WTC11 (cell line): ENCODE measurements around the gene PRKACA. TPM values are rescaled to one million over a fixed set of nuclear protein-coding genes. Genes with fewer than 3 reads are reported as not detected.

Experiments used
- ATAC-seq: fragments of 200-7000 bp; cut with Tn5 transposase; 2 replicates; pipeline ENCODE4 v1.10.0; 2021; ENCODE audit warnings: mild to moderate bottlenecking, moderate library complexity
- CTCF ChIA-PET: fragments of 300-600 bp; sonication (Branson Sonifier 250); formaldehyde crosslinking; loops from one replicate; lab custom pipeline; 2021; ENCODE audit warnings: antibody characterized with exemption; lab: Charles Lee
- POLR2A ChIA-PET: fragments of 350-600 bp; sonication (Branson Sonifier 250); formaldehyde crosslinking; loops from one replicate; lab custom pipeline; 2021; ENCODE audit warnings: antibody characterized with exemption; lab: Charles Lee
- DNase-seq: peaks from one replicate; pipeline ENCODE4 v3.0.0; 2021; ENCODE audit warnings: low spot score
- H3K27ac Mint-ChIP-seq: 2 replicates; pipeline ENCODE4 v1.8.0; 2021; ENCODE audit warnings: mixed read lengths
- H3K27me3 Mint-ChIP-seq: 2 replicates; pipeline ENCODE4 v1.8.0; 2021; ENCODE audit warnings: low read depth, mild to moderate bottlenecking, moderate library complexity, mixed read lengths
- H3K36me3 Mint-ChIP-seq: 2 replicates; pipeline ENCODE4 v1.8.0; 2021; ENCODE audit warnings: mixed read lengths
- H3K4me1 Mint-ChIP-seq: 2 replicates; pipeline ENCODE4 v1.8.0; 2022; ENCODE audit warnings: mixed read lengths
- H3K4me3 Mint-ChIP-seq: 2 replicates; pipeline ENCODE4 v1.8.0; 2021; ENCODE audit warnings: mild to moderate bottlenecking, moderate library complexity, mixed read lengths
- H3K9me3 Mint-ChIP-seq: 2 replicates; pipeline ENCODE4 v1.8.0; 2021; ENCODE audit warnings: mixed read lengths
- CREB1 ChIP-seq: sonication (generic); formaldehyde crosslinking; IDR thresholded peaks from 2 replicates; pipeline ENCODE4 v1.8.0; 2023; ENCODE audit warnings: mild to moderate bottlenecking, missing genetic modification reagents
- CREM ChIP-seq: sonication (generic); formaldehyde crosslinking; IDR thresholded peaks from 2 replicates; pipeline ENCODE4 v1.8.1; 2022; ENCODE audit warnings: mild to moderate bottlenecking, missing genetic modification reagents, moderate library complexity
- EMX1 ChIP-seq: fragments of 250-450 bp; sonication (Bioruptor Pico); IDR thresholded peaks from 2 replicates; pipeline ENCODE4 v1.8.0; 2021; ENCODE audit warnings: mild to moderate bottlenecking
- FOXP1 ChIP-seq: sonication (generic); formaldehyde crosslinking; IDR thresholded peaks from 2 replicates; pipeline ENCODE4 v1.8.0; 2022; ENCODE audit warnings: missing genetic modification reagents, mild to moderate bottlenecking, moderate library complexity, borderline replicate concordance
- GABPB1 ChIP-seq: sonication (generic); formaldehyde crosslinking; IDR thresholded peaks from 2 replicates; pipeline ENCODE4 v1.8.1; 2023; ENCODE audit warnings: mild to moderate bottlenecking, missing genetic modification reagents
- MYBL2 ChIP-seq: sonication (generic); formaldehyde crosslinking; IDR thresholded peaks from 2 replicates; pipeline ENCODE4 v1.8.1; 2023; ENCODE audit warnings: mild to moderate bottlenecking, moderate library complexity, missing genetic modification reagents
- NFATC4 ChIP-seq: fragments of 250-450 bp; sonication (Bioruptor Pico); IDR thresholded peaks from 2 replicates; pipeline ENCODE4 v1.9.0; 2021; ENCODE audit warnings: mild to moderate bottlenecking
- OVOL2 ChIP-seq: fragments of 250-450 bp; sonication (Bioruptor Pico); IDR thresholded peaks from 2 replicates; pipeline ENCODE4 v1.9.0; 2021; ENCODE audit warnings: mild to moderate bottlenecking, borderline replicate concordance
- RORB ChIP-seq: fragments of 250-450 bp; sonication (Bioruptor Pico); IDR thresholded peaks from 2 replicates; pipeline ENCODE4 v1.9.0; 2021; ENCODE audit warnings: mild to moderate bottlenecking
- SMAD3 ChIP-seq: sonication (generic); formaldehyde crosslinking; IDR thresholded peaks from 2 replicates; pipeline ENCODE4 v1.8.0; 2022; ENCODE audit warnings: missing genetic modification reagents, mild to moderate bottlenecking, borderline replicate concordance
- SP1 ChIP-seq: sonication (generic); formaldehyde crosslinking; conservative IDR thresholded peaks from 2 replicates; pipeline ENCODE4 v1.8.1; 2022; ENCODE audit warnings: missing genetic modification reagents
- TEAD1 ChIP-seq: sonication (generic); formaldehyde crosslinking; IDR thresholded peaks from 2 replicates; pipeline ENCODE4 v1.8.0; 2022; ENCODE audit warnings: mild to moderate bottlenecking, missing genetic modification reagents
- ZNF138 ChIP-seq: sonication (generic); formaldehyde crosslinking; conservative IDR thresholded peaks from 2 replicates; pipeline ENCODE4 v1.8.1; 2022; ENCODE audit warnings: mild to moderate bottlenecking, moderate library complexity, missing genetic modification reagents
- ZNF263 ChIP-seq: sonication (generic); formaldehyde crosslinking; IDR thresholded peaks from 2 replicates; pipeline ENCODE4 v1.8.1; 2022; ENCODE audit warnings: low read depth, mild to moderate bottlenecking, moderate library complexity, missing genetic modification reagents
- ZNF317 ChIP-seq: sonication (generic); formaldehyde crosslinking; IDR thresholded peaks from 2 replicates; pipeline ENCODE4 v1.8.1; 2023; ENCODE audit warnings: low read depth, mild to moderate bottlenecking, moderate library complexity, missing genetic modification reagents, borderline replicate concordance
- ZNF671 ChIP-seq: fragments of 250-450 bp; sonication (Bioruptor Pico); IDR thresholded peaks from 2 replicates; pipeline ENCODE4 v1.8.0; 2021; ENCODE audit warnings: mild to moderate bottlenecking
- total RNA-seq: library from RNA; stranded (reverse); gene quantifications from 3 replicates; pipeline ENCODE4 v1.2.3, GENCODE V29; 2021
- TF ChIP-seq, protein P1 (sequence below): sonication (generic); formaldehyde crosslinking; IDR thresholded peaks from 2 replicates; pipeline ENCODE4 v1.8.1; 2023; ENCODE audit warnings: mild to moderate bottlenecking, missing genetic modification reagents, borderline replicate concordance
- TF ChIP-seq, protein P2 (sequence below): fragments of 250-450 bp; sonication (Bioruptor Pico); IDR thresholded peaks from 2 replicates; pipeline ENCODE4 v1.9.0; 2021; ENCODE audit warnings: moderate library complexity, mild to moderate bottlenecking, inconsistent platforms, borderline replicate concordance
- TF ChIP-seq, protein P3 (sequence below): sonication (generic); formaldehyde crosslinking; IDR thresholded peaks from 2 replicates; pipeline ENCODE4 v1.8.1; 2022; ENCODE audit warnings: low read depth, missing genetic modification reagents, borderline replicate concordance
- TF ChIP-seq, protein P4 (sequence below): sonication (generic); formaldehyde crosslinking; IDR thresholded peaks from 2 replicates; pipeline ENCODE4 v1.8.0; 2022; ENCODE audit warnings: mild to moderate bottlenecking, missing genetic modification reagents
- TF ChIP-seq, protein P5 (sequence below): fragments of 200-600 bp; IDR thresholded peaks from 2 replicates; pipeline ENCODE4 v1.8.0; 2022; ENCODE audit warnings: antibody characterized with exemption

The PRKACA gene
- total RNA-seq, 1 experiment from 2014 or later, result 37.8 TPM

DNA sequence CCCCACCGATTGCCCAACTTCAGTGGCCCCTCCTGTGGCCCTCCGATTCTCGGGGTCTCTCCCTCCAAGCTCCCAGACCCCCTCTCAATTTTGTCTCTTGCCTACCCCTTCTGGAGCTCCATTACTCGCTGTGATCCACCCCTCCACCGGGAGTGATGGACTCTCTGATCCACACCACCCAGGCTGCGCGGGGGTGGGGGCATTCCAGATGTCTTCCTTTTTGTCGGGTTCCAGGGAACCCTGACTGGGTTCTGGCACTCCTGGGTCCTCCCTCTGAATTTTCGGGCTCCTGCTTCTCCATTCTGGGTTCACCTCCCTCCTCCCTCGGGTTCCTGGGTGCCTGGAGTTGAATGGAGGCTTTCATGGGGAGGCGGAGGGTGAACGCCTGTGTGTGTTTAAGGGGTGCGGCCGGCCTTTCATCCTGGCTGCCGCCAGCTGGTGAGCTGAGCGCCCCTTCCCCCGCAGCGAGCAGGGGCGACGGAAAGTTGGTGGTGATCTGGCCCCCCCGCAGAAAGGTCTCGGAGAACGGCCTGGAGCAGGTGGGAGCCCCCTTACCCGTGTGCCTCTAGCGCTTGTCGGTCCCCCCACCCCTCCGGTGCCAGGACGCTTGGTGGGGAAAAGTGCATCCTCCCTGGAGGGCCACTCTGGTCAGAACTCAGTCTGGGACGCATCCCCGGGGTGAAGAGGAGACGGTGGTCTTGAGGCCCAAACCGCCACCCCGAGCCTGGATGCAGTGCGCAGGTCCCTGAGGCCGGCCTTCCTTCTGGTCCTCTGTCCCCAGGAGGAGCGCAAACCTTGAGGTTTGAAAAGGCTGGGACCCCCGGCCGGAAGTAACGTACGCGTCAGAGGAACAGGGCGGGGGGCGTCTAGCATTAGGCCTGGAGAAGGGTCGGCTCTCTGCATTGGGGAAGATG, 43.4 kb downstream of the PRKACA start:
- ATAC-seq (no peak), DNase-seq (no peak)
- POLR2A ChIA-PET, result interaction anchor here (0.7 kb wide), 1 partner anchor 139 kb away, joined by 3 read pairs; no protein-coding TSS in a partner anchor
- H3K9me3 Mint-ChIP-seq, result no peaks in the 10 kb centered on the region
- H3K27ac Mint-ChIP-seq, result no peak overlapping the region
- TF ChIP-seq ZNF263 (CRISPR knock-in tag) (no peak), ZNF138 (CRISPR knock-in tag) (no peak), TEAD1 (CRISPR knock-in tag) (no peak), MYBL2 (CRISPR knock-in tag) (no peak), SMAD3 (CRISPR knock-in tag) (no peak), FOXP1 (CRISPR knock-in tag) (no peak), OVOL2 (CRISPR knock-in tag) (no peak), GABPB1 (CRISPR knock-in tag) (no peak), CREB1 (CRISPR knock-in tag) (no peak), ZNF317 (CRISPR knock-in tag) (no peak), RORB (CRISPR knock-in tag) (no peak), ZNF671 (CRISPR knock-in tag) (no peak), NFATC4 (CRISPR knock-in tag) (no peak)
- TF ChIP-seq, protein P1, sequence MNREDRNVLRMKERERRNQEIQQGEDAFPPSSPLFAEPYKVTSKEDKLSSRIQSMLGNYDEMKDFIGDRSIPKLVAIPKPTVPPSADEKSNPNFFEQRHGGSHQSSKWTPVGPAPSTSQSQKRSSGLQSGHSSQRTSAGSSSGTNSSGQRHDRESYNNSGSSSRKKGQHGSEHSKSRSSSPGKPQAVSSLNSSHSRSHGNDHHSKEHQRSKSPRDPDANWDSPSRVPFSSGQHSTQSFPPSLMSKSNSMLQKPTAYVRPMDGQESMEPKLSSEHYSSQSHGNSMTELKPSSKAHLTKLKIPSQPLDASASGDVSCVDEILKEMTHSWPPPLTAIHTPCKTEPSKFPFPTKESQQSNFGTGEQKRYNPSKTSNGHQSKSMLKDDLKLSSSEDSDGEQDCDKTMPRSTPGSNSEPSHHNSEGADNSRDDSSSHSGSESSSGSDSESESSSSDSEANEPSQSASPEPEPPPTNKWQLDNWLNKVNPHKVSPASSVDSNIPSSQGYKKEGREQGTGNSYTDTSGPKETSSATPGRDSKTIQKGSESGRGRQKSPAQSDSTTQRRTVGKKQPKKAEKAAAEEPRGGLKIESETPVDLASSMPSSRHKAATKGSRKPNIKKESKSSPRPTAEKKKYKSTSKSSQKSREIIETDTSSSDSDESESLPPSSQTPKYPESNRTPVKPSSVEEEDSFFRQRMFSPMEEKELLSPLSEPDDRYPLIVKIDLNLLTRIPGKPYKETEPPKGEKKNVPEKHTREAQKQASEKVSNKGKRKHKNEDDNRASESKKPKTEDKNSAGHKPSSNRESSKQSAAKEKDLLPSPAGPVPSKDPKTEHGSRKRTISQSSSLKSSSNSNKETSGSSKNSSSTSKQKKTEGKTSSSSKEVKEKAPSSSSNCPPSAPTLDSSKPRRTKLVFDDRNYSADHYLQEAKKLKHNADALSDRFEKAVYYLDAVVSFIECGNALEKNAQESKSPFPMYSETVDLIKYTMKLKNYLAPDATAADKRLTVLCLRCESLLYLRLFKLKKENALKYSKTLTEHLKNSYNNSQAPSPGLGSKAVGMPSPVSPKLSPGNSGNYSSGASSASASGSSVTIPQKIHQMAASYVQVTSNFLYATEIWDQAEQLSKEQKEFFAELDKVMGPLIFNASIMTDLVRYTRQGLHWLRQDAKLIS, result no peak
- TF ChIP-seq, protein P2, sequence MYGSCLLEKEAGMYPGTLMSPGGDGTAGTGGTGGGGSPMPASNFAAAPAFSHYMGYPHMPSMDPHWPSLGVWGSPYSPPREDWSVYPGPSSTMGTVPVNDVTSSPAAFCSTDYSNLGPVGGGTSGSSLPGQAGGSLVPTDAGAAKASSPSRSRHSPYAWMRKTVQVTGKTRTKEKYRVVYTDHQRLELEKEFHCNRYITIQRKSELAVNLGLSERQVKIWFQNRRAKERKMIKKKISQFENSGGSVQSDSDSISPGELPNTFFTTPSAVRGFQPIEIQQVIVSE (CRISPR knock-in tag), result no peak
- TF ChIP-seq, protein P3, sequence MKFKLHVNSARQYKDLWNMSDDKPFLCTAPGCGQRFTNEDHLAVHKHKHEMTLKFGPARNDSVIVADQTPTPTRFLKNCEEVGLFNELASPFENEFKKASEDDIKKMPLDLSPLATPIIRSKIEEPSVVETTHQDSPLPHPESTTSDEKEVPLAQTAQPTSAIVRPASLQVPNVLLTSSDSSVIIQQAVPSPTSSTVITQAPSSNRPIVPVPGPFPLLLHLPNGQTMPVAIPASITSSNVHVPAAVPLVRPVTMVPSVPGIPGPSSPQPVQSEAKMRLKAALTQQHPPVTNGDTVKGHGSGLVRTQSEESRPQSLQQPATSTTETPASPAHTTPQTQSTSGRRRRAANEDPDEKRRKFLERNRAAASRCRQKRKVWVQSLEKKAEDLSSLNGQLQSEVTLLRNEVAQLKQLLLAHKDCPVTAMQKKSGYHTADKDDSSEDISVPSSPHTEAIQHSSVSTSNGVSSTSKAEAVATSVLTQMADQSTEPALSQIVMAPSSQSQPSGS, result no peak
- H3K27me3 Mint-ChIP-seq, result peaks cover 70% of the 10 kb centered on the region
- no peaks in the 10 kb centered on the region for H3K36me3 Mint-ChIP-seq
- peak overlapping the region; percentile 84 for H3K4me3 Mint-ChIP-seq
- CTCF ChIA-PET, result interaction anchor here (0.6 to 6.6 kb wide), 15 partner anchors 15 to 398 kb away, joined by 3 to 164 read pairs (median 6); partner anchors contain the start of genes ASF1B, DCAF15, IL27RA and PALM3
- H3K4me1 Mint-ChIP-seq, result peaks cover 8% of the 10 kb centered on the region; the same call in 1 of the 2 replicates

DNA sequence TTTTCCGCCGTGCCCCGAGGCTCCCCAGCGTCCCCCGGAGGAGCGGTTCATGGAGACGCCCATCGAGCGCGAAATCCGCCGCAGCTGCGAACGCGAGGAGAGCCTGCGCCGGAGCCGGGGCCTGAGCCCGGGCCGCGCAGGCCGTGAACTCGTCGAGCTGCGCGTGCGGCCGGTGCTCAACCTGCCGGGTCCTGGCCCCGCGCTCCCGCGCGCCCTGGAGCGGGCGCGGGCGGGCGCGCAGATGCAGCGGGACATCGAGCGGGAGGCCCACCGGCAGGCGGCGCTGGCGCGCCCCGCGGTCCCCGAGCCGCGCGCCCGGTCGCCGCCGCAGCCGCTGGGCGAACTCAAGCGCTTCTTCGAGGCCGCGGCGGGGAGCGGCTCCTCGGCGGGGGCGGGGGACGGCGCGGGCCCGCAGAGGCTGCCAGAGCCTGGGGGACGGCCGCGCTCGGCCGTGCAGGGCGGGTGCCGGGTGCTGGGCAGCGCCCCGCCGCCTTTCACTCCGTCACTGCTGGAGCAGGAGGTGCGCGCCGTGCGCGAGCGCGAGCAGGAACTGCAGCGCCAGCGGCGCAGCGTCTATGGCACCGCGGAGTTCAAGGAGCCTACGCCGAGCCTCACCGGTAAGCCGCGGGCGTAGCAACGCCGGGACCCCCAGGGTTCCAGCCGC, 44.2 kb downstream of the PRKACA start:
- Mint-ChIP-seq H3K36me3 (no peaks in the 10 kb centered on the region), H3K4me3 (peak overlapping the region; percentile 84), H3K27ac (no peak overlapping the region), H3K4me1 (peaks cover 8% of the 10 kb centered on the region; the same call in 1 of the 2 replicates), H3K9me3 (no peaks in the 10 kb centered on the region), H3K27me3 (peaks cover 70% of the 10 kb centered on the region)
- DNase-seq (peak; percentile 71), ATAC-seq (peak; percentile 32)
- ChIA-PET POLR2A (interaction anchor here (0.7 kb wide), 1 partner anchor 138 kb away, joined by 3 read pairs; no protein-coding TSS in a partner anchor), CTCF (interaction anchor here (0.6 to 6.6 kb wide), 26 partner anchors 9 to 399 kb away, joined by 3 to 164 read pairs (median 6); partner anchors contain the start of genes ASF1B, DCAF15, IL27RA and PALM3)
- TF ChIP-seq SP1 (CRISPR knock-in tag) (peak; percentile 70; the same call in 1 of the 2 replicates), FOXP1 (CRISPR knock-in tag) (peak; percentile 53; the same call in 1 of the 2 replicates), CREM (CRISPR knock-in tag) (peak; percentile 26; the same call in 1 of the 2 replicates), EMX1 (CRISPR knock-in tag) (0 out of 2 replicates have a peak, but pooled peaks have one; percentile 35)
- TF ChIP-seq, protein P4, sequence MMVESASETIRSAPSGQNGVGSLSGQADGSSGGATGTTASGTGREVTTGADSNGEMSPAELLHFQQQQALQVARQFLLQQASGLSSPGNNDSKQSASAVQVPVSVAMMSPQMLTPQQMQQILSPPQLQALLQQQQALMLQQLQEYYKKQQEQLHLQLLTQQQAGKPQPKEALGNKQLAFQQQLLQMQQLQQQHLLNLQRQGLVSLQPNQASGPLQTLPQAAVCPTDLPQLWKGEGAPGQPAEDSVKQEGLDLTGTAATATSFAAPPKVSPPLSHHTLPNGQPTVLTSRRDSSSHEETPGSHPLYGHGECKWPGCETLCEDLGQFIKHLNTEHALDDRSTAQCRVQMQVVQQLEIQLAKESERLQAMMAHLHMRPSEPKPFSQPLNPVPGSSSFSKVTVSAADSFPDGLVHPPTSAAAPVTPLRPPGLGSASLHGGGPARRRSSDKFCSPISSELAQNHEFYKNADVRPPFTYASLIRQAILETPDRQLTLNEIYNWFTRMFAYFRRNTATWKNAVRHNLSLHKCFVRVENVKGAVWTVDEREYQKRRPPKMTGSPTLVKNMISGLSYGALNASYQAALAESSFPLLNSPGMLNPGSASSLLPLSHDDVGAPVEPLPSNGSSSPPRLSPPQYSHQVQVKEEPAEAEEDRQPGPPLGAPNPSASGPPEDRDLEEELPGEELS (CRISPR knock-in tag), result no peak; the same call in 1 of the 2 replicates
- TF ChIP-seq, protein P5, sequence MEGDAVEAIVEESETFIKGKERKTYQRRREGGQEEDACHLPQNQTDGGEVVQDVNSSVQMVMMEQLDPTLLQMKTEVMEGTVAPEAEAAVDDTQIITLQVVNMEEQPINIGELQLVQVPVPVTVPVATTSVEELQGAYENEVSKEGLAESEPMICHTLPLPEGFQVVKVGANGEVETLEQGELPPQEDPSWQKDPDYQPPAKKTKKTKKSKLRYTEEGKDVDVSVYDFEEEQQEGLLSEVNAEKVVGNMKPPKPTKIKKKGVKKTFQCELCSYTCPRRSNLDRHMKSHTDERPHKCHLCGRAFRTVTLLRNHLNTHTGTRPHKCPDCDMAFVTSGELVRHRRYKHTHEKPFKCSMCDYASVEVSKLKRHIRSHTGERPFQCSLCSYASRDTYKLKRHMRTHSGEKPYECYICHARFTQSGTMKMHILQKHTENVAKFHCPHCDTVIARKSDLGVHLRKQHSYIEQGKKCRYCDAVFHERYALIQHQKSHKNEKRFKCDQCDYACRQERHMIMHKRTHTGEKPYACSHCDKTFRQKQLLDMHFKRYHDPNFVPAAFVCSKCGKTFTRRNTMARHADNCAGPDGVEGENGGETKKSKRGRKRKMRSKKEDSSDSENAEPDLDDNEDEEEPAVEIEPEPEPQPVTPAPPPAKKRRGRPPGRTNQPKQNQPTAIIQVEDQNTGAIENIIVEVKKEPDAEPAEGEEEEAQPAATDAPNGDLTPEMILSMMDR, result peak; percentile 26; the same call in 1 of the 2 replicates
